Nephron progenitor cell (in vitro differentiated cells): Measurements from ENCODE around the gene LEKR1.

Experiments
- DNase-seq: peaks from one replicate; pipeline ENCODE4 v3.0.0; 2021
- H3K27ac Mint-ChIP-seq: 2 replicates; pipeline ENCODE4 v1.8.0; 2021; ENCODE audit warnings: mild to moderate bottlenecking, moderate library complexity, mixed read lengths
- H3K27me3 Mint-ChIP-seq: 2 replicates; pipeline ENCODE4 v1.8.0; 2021; ENCODE audit warnings: mild to moderate bottlenecking, low read depth, mixed read lengths; ENCODE audit not compliant: poor library complexity
- H3K36me3 Mint-ChIP-seq: 2 replicates; pipeline ENCODE4 v1.8.0; 2021; ENCODE audit warnings: low read depth, mixed read lengths
- H3K4me1 Mint-ChIP-seq: 2 replicates; pipeline ENCODE4 v1.8.0; 2021; ENCODE audit warnings: mixed read lengths
- H3K4me3 Mint-ChIP-seq: 2 replicates; pipeline ENCODE4 v1.8.0; 2021; ENCODE audit warnings: mild to moderate bottlenecking, moderate library complexity, mixed read lengths
- H3K9me3 Mint-ChIP-seq: 2 replicates; pipeline ENCODE4 v1.8.0; 2021; ENCODE audit warnings: mild to moderate bottlenecking, moderate library complexity, mixed read lengths
- TF ChIP-seq, protein P1 (sequence below): fragments of 200-600 bp; sonication (generic); IDR thresholded peaks from 2 replicates; pipeline ENCODE4 v1.5.0; 2021; ENCODE audit warnings: antibody characterized with exemption

Gene LEKR1

DNA sequence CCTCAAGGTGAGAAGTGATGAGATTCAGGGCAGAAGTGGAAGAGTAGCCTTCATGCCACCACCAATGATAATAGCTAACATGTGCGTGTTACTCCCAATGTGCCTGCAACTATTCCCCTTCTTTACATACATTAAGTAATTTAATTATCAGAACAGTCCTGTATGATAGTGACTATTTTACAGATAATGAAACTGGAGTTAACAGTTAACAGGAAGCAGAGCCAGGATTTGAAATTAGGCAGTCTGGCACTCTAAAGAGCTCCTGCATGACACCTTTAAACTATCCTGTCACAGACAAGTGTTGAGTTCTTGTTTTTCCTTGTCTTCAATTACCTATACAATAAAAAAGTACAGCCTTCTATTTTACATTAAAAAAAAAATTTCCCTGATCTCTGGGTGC lies 148.8 kb downstream of the LEKR1 start:
- Mint-ChIP-seq H3K9me3 (no peaks in the 10 kb centered on the region), H3K4me1 (no peaks in the 10 kb centered on the region), H3K4me3 (no peak overlapping the region), H3K27ac (no peak overlapping the region), H3K27me3 (no peaks in the 10 kb centered on the region), H3K36me3 (no peaks in the 10 kb centered on the region)
- TF ChIP-seq, protein P1, sequence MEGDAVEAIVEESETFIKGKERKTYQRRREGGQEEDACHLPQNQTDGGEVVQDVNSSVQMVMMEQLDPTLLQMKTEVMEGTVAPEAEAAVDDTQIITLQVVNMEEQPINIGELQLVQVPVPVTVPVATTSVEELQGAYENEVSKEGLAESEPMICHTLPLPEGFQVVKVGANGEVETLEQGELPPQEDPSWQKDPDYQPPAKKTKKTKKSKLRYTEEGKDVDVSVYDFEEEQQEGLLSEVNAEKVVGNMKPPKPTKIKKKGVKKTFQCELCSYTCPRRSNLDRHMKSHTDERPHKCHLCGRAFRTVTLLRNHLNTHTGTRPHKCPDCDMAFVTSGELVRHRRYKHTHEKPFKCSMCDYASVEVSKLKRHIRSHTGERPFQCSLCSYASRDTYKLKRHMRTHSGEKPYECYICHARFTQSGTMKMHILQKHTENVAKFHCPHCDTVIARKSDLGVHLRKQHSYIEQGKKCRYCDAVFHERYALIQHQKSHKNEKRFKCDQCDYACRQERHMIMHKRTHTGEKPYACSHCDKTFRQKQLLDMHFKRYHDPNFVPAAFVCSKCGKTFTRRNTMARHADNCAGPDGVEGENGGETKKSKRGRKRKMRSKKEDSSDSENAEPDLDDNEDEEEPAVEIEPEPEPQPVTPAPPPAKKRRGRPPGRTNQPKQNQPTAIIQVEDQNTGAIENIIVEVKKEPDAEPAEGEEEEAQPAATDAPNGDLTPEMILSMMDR, result no peak
- no peak for DNase-seq

DNA sequence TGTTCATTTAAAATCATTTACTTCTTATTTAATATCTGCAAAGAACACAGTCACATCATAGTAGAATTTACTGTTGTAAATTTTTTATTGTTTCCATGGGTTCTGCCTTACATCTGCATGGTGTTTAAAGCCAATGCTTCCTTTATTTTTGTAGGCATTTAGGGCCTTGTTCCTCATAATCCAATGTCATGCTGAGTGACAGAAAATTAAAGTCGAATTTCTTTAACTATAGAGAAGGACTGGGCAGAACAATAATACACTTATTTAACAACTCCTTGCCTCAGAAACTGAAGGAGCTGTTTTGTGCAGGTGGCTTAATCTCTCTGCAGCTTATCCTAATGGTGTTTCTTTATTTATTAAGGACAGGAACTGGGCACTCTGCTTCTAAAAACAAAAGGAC lies 149.6 kb downstream of the LEKR1 start:
- TF ChIP-seq, protein P1, result no peak
- H3K27ac Mint-ChIP-seq, result no peak overlapping the region
- no peaks in the 10 kb centered on the region for H3K36me3 Mint-ChIP-seq
- H3K9me3 Mint-ChIP-seq, result no peaks in the 10 kb centered on the region
- no peak for DNase-seq
- H3K4me3 Mint-ChIP-seq, result no peak overlapping the region
- H3K27me3 Mint-ChIP-seq, result no peaks in the 10 kb centered on the region
- H3K4me1 Mint-ChIP-seq, result no peaks in the 10 kb centered on the region

DNA sequence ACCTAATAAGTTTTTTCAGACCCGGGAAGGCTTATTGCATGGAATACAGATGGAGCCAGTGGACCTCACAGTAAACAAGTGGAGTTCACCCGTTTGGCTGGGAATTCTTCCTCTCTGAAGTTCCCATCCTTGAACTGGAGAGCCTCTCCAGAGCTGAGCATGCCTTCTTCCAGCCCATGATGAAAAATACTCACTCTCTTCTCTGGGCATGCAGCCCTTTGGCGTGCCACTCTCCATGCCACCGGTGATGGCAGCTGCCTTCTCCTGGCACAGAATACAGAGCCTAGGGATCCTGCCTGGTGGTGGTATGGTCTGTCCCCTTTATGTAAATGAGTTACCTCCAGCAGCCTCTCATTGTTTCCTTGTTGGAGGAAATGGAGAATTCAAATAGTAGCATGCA lies 150.8 kb downstream of the LEKR1 start:
- TF ChIP-seq, protein P1, result no peak
- H3K27me3 Mint-ChIP-seq, result no peaks in the 10 kb centered on the region
- no peaks in the 10 kb centered on the region for H3K36me3 Mint-ChIP-seq
- no peaks in the 10 kb centered on the region for H3K4me1 Mint-ChIP-seq
- H3K4me3 Mint-ChIP-seq, result no peak overlapping the region
- H3K27ac Mint-ChIP-seq, result no peak overlapping the region
- no peaks in the 10 kb centered on the region for H3K9me3 Mint-ChIP-seq
- no peak for DNase-seq

DNA sequence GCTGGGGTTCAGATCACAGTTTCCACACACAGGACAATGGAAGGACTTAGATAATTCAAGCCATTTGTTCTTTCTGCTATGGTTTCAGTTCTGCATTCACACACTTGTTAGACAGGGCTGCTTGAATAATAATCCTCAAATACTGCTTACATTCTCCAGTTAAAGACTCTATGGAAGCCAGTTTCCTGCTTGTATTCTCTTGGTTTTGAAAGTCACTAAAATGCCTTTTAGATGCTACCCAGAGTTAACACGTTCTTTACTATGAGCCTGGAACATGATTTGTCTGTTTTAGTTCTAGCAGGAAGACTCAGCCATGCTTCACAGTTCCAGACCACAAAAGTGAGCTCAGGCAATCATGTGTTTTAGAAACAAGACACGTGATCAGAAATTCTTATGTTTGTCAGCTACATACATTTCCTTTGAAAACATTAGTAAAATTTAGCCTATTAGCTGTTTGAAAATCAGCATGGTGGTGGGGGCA lies 152.4 kb downstream of the LEKR1 start:
- TF ChIP-seq, protein P1, result no peak
- no peak overlapping the region for H3K27ac Mint-ChIP-seq
- no peaks in the 10 kb centered on the region for H3K9me3 Mint-ChIP-seq
- no peak overlapping the region for H3K4me3 Mint-ChIP-seq
- DNase-seq, result no peak
- no peaks in the 10 kb centered on the region for H3K36me3 Mint-ChIP-seq
- H3K27me3 Mint-ChIP-seq, result no peaks in the 10 kb centered on the region
- no peaks in the 10 kb centered on the region for H3K4me1 Mint-ChIP-seq

DNA sequence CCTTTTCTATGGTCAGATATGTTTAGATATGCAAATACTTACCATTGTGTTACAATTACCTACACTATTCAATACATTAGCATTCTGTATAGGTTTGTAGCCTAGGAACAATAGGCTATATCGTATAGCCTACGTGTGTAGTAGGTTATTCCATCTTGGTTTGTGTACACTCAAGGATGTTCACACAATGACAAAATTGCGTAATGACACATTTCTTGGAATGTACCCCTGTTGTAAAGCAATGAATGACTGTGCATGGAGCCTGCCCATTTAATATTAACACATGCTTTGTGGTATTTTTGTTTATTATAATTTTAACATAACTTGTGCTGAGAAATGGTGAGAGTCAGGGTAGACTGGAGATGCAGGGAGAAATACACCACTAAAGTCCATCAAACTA lies 154.9 kb downstream of the LEKR1 start:
- H3K36me3 Mint-ChIP-seq, result no peaks in the 10 kb centered on the region
- no peak for DNase-seq
- peaks cover 3% of the 10 kb centered on the region for H3K27me3 Mint-ChIP-seq
- H3K4me3 Mint-ChIP-seq, result no peak overlapping the region
- TF ChIP-seq, protein P1, result no peak
- H3K9me3 Mint-ChIP-seq, result no peaks in the 10 kb centered on the region
- no peaks in the 10 kb centered on the region for H3K4me1 Mint-ChIP-seq
- H3K27ac Mint-ChIP-seq, result no peak overlapping the region

DNA sequence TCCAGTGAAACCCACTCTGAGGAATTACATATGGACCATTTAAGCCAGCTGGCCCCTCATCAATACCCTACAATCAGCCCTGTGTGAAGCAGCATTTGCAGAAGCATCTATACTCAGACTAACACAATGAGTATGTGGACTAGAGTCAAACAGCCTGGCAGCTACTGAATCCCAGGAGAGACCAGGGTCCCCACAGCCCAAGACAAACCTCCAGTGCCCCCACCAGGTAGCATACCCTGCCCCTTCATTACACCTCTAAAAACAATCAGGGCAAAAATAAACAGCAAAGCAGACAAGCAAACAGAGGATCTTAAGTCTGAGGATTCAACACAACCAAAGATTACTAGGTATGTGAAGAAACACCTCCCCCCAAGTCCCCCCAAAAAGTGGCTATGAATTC lies 157.4 kb downstream of the LEKR1 start:
- Mint-ChIP-seq H3K9me3 (no peaks in the 10 kb centered on the region), H3K36me3 (no peaks in the 10 kb centered on the region), H3K27ac (no peak overlapping the region), H3K27me3 (peaks cover 3% of the 10 kb centered on the region), H3K4me1 (no peaks in the 10 kb centered on the region), H3K4me3 (no peak overlapping the region)
- DNase-seq, result no peak
- TF ChIP-seq, protein P1, result no peak
